B cell (primary cell): ENCODE results near the gene CHD9.

ENCODE experiments used
- CTCF ChIP-seq: fragments of 200-600 bp; IDR thresholded peaks from one replicate; pipeline ENCODE4 v1.8.0; 2022; ENCODE audit warnings: antibody characterized with exemption, mild to moderate bottlenecking
- EZH2 ChIP-seq: IDR thresholded peaks from 2 replicates; pipeline ENCODE4 v1.6.1; 2012; ENCODE audit warnings: borderline replicate concordance, low read depth, mild to moderate bottlenecking, moderate library complexity, low read length; ENCODE audit not compliant: insufficient read depth, poor library complexity, severe bottlenecking

DNA sequence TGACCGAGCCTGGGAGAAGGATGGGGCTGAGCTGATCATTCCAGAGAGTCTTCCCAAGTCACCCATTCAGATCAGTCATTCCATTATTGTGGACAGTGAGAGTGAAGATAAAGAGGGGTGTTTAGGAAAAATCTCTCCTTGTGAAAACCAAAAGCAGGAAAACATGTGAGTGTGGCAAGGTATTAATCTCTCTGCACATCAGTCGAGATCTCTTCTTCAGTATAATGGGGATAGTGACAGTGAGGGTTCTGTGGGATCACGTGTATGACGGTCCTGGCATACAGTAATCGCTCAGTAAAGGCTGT is 35.4 kb downstream of the CHD9 start:
- no peak for TF ChIP-seq CTCF
- TF ChIP-seq EZH2 = no peak
